Ovary (tissue), 3 donors: ENCODE results near the gene ANKRD44.

Experiments
- EP300 ChIP-seq: sonication (generic); formaldehyde crosslinking; IDR thresholded peaks from one replicate; pipeline ENCODE4 v1.6.1; 2017; ENCODE audit warnings: antibody characterized with exemption
- POLR2A ChIP-seq: fragments of 450-650 bp; IDR thresholded peaks from one replicate; pipeline ENCODE4 v1.6.1; 2017; ENCODE audit warnings: antibody characterized with exemption, mild to moderate bottlenecking, moderate library complexity
- TF ChIP-seq, protein P1 (sequence below), 3 donors: fragments of 450-650 bp in 2 of 3; fragments of 200-600 bp in 1 of 3; IDR thresholded peaks; one replicate each; pipeline versions ENCODE4 v1.5.1 to v1.8.0; 2016 to 2022; ENCODE audit warnings: antibody characterized with exemption in 3 of 3, mild to moderate bottlenecking in 1 of 3
- donor health status: DM: no; HTN: no; CAD: no.

DNA sequence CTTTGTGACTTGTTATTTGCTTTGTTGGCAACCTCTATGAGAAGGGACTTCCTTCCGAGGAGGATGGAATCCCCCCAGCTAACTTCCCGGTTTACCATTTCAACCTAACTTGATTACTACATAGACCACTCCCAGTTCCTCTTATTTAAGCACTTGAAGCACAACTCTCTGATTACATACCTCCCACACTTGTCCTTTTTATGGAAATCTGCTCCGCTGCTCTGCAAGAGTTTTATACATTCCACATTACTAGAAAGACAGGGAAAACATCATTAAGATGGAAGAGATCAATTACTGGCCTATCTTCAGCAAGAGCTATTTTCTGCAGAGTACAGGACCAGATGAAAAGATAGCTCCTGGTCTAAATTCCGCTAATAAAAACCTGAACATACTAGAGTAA lies 224.1 kb downstream of the ANKRD44 start:
- TF ChIP-seq, protein P1, sequence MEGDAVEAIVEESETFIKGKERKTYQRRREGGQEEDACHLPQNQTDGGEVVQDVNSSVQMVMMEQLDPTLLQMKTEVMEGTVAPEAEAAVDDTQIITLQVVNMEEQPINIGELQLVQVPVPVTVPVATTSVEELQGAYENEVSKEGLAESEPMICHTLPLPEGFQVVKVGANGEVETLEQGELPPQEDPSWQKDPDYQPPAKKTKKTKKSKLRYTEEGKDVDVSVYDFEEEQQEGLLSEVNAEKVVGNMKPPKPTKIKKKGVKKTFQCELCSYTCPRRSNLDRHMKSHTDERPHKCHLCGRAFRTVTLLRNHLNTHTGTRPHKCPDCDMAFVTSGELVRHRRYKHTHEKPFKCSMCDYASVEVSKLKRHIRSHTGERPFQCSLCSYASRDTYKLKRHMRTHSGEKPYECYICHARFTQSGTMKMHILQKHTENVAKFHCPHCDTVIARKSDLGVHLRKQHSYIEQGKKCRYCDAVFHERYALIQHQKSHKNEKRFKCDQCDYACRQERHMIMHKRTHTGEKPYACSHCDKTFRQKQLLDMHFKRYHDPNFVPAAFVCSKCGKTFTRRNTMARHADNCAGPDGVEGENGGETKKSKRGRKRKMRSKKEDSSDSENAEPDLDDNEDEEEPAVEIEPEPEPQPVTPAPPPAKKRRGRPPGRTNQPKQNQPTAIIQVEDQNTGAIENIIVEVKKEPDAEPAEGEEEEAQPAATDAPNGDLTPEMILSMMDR (IDR thresholded peaks at IDR 0.05), result no peak
- TF ChIP-seq POLR2A, result no peak
- no peak for TF ChIP-seq EP300
